HPDE6-E6E7 (cell line): Measurements from ENCODE around the gene LZTR1.
"Not testable (repeated sequence)": the region's sequence is repeated elsewhere in the genome, so short reads cannot be mapped to it uniquely, and the experiment has no call there.

Source experiments
- DNase-seq: peaks from one replicate; pipeline ENCODE4 v3.0.0; 2011; ENCODE audit warnings: missing footprints; ENCODE audit errors: extremely low spot score

Gene LZTR1

GRCh38 chr22:20965888-20966855, 15.9 kb upstream of the LZTR1 start:
- no peak for DNase-seq

- no peak for DNase-seq
Observed at GRCh38 chr22:20966883-20967696, 15.0 kb upstream of the LZTR1 start, which contains the start of gene AIFM3. Gene AIFM3 (plus strand): TSS chr22:20967255. CDS start chr22:20967945, 690 bp downstream.

- no peak for DNase-seq
Observed at GRCh38 chr22:20967697-20968211, 14.3 kb upstream of the LZTR1 start.

- DNase-seq, result no peak
Observed at GRCh38 chr22:20968281-20968977, 13.7 kb upstream of the LZTR1 start.

- no peak for DNase-seq
Observed at GRCh38 chr22:20970939-20971657, 11.0 kb upstream of the LZTR1 start.

- DNase-seq, result not testable (repeated sequence)
Observed at GRCh38 chr22:20972014-20972694, 9.9 kb upstream of the LZTR1 start.

GRCh38 chr22:20972933-20973577, 9.0 kb upstream of the LZTR1 start:
- DNase-seq, result no peak

GRCh38 chr22:20973634-20974286, 8.3 kb upstream of the LZTR1 start:
- DNase-seq, result no peak

- DNase-seq, result no peak
Observed at GRCh38 chr22:20974336-20974955, 7.7 kb upstream of the LZTR1 start.

GRCh38 chr22:20975541-20976290, 6.4 kb upstream of the LZTR1 start:
- DNase-seq, result no peak

- no peak for DNase-seq
Observed at GRCh38 chr22:20976291-20976877, 5.7 kb upstream of the LZTR1 start.

- no peak for DNase-seq
Observed at GRCh38 chr22:20977019-20977418, 5.1 kb upstream of the LZTR1 start.

- no peak for DNase-seq
Observed at GRCh38 chr22:20977516-20978170, 4.5 kb upstream of the LZTR1 start.

- DNase-seq, result no peak
Observed at GRCh38 chr22:20978419-20978818, 3.7 kb upstream of the LZTR1 start.

GRCh38 chr22:20979243-20979809, 2.8 kb upstream of the LZTR1 start:
- peak; percentile 86 for DNase-seq

GRCh38 chr22:20979940-20980453, 2.1 kb upstream of the LZTR1 start:
- DNase-seq, result no peak

- DNase-seq, result no peak
Observed at GRCh38 chr22:20980523-20980922, 1.6 kb upstream of the LZTR1 start.
